GM18867 (cell line): ENCODE data around the gene UXS1.

Source experiments
- ATAC-seq: cut with Tn5 transposase; IDR thresholded peaks from one replicate; pipeline ENCODE4 v1.9.1; 2021; ENCODE audit warnings: mild to moderate bottlenecking, moderate library complexity; ENCODE audit not compliant: unreplicated experiment

UXS1 gene

GRCh38 chr2:106161938-106162820 is 31.9 kb downstream of the UXS1 start:
- no peak for ATAC-seq

DNA sequence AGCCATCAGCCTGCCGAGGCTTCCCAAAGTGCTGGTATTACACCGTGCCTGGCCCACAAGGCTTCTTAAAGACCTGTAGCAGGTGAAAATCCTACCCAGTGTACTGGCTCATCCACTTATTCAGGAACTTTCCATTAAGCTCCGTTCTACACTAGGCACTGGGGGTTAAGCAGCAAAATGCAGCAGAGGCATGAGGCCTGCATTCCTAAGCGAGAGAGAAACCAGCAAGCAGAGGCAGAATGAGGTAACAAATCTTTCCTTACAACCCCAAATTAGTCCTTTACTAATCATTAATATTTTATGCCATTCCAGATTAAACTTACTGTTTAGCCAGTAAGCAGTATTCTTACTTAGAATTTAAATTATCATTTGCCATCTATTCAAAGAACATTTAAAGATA is 32.8 kb downstream of the UXS1 start:
- no peak for ATAC-seq

GRCh38 chr2:106160786-106161261 is 33.3 kb downstream of the UXS1 start:
- ATAC-seq = no peak

GRCh38 chr2:106159866-106160785 is 34.0 kb downstream of the UXS1 start:
- ATAC-seq = no peak

DNA sequence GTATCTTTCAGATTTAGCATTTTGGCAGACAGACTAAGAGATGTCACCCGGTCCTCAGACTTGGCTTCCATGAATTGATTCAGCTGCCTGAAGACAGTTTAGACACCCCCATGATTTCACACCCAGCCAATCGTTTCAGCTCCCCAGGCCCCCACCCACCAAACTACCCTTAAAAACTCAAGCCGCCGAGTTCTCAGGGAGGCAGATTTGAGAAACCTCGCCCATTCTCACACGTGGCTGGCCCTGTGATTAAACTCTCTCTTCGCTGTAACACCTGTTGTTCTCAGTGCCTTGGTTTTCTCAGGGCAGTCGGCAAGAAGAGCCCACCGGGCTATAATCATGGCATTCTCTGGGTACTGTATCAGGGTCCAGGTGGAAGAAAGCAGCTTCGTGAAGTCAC is 35.2 kb downstream of the UXS1 start:
- no peak for ATAC-seq

- ATAC-seq = no peak
Measured at GRCh38 chr2:106158131-106158530, 36.0 kb downstream of the UXS1 start.

GRCh38 chr2:106157416-106157815 is 36.7 kb downstream of the UXS1 start:
- ATAC-seq = no peak

- ATAC-seq = no peak
Measured at GRCh38 chr2:106156305-106157296, 37.5 kb downstream of the UXS1 start.

DNA sequence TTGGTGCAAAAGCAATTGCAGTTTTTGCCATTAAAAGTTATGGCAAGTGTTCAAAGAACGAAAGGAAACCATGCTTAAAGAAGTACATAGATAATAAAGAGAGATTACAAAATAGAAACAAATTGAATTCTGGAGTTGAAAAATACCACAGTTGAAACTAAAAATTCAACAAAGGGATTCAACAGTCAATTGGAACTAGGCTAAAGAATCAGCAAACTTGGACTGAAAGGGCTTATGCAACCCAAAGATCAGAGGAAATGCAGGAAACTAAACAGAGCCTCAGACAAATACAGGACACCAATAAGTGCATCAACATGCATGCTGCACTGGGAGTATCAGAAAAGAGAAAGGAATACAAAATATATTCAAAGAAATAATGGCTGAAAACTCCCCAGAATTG is 40.3 kb downstream of the UXS1 start:
- ATAC-seq = no peak

DNA sequence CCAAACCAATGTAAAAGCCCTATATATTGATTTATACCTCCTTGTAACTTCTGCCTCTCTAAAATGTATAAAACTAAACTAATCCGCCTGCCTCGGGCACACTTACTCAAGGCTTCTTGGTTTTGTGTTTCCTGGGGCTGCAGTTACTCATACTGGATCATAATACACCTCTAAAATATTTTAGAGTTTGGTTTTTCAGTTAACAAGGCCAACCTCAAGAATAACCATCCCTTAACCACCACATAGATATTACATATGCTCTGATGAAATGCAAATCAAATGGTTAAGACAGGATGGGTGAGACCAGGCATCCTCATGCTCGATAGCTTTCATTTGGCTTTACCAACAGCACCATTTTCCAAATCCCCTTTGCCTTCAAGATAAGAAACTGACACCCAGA is 46.4 kb downstream of the UXS1 start:
- ATAC-seq = peak; percentile 51

- ATAC-seq = no peak
Measured at GRCh38 chr2:106147159-106147558, 46.9 kb downstream of the UXS1 start.

- ATAC-seq = no peak
Measured at GRCh38 chr2:106144621-106145331, 49.3 kb downstream of the UXS1 start.

GRCh38 chr2:106143495-106144215 is 50.4 kb downstream of the UXS1 start:
- no peak for ATAC-seq

DNA sequence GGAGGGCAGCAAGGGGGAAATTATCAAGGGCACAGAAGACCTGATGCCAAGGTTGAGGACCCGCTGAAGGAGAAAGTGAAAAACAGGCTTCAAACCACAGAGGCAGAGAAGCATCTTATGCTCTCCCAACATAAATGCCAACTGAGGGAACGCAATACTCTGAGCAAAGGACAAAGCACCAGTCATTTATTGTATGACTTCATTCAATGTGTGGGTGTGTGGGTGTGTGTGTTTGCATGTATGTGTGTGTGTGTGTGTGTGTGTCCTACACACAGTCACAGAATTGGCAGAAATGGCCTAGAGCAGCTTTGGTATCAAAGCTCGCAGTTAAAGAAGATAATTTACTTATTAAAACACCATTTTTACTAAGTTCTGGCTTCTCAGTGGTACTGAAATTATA is 51.4 kb downstream of the UXS1 start:
- ATAC-seq = no peak

DNA sequence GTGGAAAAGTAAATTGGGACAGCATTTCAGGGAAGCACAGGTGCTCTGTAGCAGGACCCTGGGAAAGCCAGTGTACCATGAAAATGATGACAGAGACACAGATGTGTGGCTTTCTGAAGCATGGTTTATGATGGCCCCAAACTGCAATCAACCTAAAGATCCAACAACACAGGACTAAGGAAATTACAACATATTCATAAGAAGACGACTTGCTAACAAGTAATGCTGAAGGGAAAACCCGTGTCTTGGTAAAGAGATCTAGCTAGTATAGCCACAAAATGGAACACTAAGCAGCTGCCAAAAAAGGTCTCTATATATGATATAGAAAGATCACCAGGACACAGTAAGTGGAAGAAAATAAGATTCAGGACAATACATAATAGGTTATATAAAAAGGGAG is 53.2 kb downstream of the UXS1 start:
- no peak for ATAC-seq

- ATAC-seq = no peak
Measured at GRCh38 chr2:106140113-106140512, 54.0 kb downstream of the UXS1 start.

DNA sequence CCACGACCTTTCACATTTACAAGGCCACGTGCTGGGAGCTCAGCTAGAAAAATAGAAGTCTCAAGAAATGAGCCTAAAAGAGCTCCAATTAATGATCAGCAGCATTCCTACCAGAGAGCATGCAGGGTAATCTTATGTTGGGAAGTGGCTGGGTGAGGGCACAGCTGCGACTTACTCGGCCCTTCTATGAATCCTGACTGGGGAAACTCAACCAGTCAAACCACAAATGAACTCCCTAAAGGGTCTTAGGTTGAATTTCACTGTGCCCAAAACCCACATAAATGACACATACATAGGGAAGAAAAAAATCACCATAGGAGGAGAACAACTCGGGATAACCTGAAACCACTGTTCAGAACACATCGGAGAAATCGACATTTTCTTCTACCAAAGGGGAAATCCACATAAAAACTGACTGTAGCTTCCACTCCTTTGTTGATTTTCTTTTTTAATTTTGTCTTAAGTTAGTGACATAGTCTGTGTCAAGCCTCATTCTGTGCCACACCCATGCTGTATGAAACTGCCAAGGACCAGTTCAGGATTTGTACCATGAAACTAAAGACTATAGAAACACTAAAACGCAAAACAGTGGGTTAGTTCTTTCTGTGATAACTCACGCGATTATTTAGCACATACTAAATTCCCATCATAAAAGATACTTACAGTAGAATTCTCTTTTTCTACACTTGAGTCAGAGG is 54.7 kb downstream of the UXS1 start:
- ATAC-seq = no peak

- ATAC-seq = no peak
Measured at GRCh38 chr2:106138543-106139237, 55.4 kb downstream of the UXS1 start.
